HG02642 (cell line): ENCODE results near the gene ASIC3.
"Not testable (repeated sequence)": the region's sequence is repeated elsewhere in the genome, so short reads cannot be mapped to it uniquely, and the experiment has no call there.

Experiments used
- ATAC-seq: cut with Tn5 transposase; IDR thresholded peaks from one replicate; pipeline ENCODE4 v1.9.1; 2021; ENCODE audit warnings: mild to moderate bottlenecking; ENCODE audit not compliant: unreplicated experiment, poor library complexity

ASIC3 gene

DNA sequence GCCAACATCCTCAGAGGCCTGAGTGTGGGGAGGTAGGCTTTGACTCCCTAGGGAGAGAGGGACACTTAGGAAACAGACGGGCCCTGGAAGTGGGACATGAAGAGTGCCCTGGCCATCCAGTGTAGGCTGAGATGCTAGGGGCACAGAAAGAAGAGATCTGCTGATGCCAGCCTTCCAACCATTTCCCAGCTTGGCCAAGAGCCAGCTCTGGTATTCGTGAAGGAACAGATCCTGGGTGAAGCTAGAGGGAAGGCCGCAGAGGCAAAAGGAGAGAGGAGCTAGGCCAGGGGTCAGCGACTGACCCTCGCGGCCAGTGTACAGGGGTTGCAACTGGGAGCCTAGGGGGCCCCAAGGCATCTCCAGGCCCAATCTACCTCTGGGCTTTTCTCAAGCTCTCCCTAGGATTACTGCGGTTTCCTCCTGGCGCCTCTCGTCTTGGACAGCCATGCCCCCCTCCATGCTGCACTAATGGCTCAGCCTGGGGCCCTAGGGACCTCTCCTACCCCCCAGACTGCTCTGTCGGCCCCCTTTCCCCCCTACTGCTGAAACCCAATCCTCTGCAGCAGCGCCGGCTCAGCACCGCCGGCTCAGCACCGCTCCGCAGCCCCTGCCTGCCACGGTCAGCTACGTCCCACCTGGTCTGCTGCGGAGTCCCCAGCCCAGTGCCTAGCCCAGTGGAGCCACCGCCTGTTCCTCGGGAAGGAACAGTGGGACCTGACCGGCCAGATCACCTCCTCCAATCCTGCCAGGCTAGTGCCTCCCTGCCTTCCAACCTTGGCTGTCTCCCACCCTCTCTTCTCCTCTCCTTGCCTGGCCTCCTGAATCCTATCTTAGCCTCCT is at the start of gene ASIC3:
Gene ASIC3 (plus strand): TSS at position 556 of the 840 bp plus-strand sequence. CDS start 355 bp downstream, outside the sequence.
- ATAC-seq: no peak

DNA sequence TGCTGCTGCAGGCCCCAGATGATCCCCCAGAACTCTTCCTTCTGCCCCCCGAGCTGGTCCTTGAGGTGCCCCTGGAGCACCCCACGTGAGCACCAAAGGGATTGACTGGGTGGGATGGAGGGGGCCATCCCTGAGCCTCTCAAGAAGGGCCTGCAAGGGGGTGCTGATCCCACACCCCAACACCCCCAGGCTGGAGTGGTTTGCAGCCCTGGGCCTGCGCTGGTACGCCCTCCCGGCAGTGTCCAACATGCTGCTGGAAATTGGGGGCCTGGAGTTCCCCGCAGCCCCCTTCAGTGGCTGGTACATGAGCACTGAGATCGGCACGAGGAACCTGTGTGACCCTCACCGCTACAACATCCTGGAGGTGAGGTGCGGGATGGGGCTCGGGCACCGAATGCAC is 49.3 kb upstream of the ASIC3 start:
- ATAC-seq: no peak

DNA sequence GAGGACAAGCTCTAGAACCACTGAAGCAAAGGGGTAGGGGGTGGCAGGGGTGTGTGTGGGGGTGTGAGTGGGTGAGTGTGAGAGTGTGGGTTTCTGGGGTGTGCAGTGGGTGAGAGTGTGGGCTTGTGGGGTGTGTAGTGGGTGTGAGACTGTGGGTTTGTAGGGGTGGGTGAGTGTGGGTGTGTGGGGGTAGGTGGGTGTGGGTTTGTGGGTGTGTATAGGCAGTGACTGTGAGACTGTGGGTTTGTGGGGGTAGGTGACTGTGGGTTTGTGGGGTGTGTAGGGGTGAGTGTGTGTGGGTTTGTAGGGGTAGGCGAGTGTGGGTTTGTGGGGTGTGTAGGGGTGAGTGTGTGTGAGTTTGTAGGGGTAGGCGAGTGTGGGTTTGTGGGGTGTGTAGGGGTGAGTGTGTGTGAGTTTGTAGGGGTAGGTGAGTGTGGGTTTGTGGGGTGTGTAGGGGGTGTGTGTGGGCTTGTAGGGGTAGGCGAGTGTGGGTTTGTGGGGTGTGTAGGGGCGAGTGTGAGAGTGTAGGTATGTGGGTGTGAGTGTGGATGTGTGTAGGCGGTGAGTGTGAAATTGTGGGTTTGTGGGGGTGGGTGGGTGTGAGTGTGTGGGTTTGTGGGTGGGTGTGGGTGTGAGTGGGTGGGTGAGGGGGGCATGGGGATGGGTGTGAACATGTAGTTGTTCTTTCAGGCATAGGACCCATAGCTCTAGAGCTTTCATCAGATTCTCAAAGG is 48.7 kb upstream of the ASIC3 start:
- ATAC-seq: no peak

DNA sequence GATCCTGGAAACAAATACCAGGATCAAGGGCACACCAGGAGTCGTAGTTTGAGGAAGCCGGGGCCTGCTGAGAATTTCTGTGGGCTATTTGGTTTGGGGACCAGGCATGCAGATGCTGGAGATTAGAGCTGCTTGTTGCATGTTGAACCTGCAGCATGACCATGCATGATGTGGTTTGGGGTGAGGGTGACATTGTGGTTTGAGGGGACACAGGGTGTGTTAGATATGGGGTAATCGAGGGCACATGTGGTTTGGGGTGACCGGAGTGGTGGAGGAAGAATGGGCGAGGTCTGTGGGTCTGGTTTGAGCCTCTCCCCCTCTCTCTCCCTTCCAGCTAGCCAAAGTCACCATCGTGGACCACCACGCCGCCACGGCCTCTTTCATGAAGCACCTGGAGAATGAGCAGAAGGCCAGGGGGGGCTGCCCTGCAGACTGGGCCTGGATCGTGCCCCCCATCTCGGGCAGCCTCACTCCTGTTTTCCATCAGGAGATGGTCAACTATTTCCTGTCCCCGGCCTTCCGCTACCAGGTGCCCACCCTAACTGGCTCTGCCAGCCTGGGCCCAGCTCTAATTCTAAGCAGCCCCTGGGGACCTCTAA is 47.3 kb upstream of the ASIC3 start:
- no peak for ATAC-seq

DNA sequence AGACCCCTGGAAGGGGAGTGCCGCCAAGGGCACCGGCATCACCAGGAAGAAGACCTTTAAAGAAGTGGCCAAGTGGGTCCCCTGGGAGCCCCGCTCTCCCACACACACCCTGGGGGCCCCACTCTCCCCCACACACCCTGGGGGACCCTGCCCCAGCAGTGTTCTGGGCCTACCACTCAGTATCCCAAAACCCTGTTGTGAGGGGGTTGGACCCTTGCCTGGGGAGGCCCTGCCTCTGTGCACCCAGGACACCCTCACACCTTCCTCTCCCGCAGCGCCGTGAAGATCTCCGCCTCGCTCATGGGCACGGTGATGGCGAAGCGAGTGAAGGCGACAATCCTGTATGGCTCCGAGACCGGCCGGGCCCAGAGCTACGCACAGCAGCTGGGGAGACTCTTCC is 46.8 kb upstream of the ASIC3 start:
- ATAC-seq: no peak

DNA sequence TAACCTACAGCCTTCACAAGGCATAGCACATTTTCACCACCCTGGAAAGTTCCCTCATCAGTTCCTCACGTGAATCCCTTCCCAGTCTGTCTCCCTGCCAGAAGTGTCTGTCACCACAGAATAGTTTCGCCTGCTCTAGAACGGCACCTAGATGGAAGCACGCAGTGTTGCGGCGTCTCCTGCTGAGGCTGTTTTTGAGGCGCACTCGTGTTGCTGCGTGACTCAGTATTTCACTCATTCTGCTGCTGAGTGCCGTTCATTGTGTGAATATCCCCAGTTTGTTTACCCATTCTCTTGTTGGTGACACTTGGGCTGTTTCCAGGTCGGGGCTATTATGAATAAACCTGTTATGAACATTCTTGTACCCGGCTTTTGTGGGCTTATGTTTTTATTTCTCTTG is 44.8 kb upstream of the ASIC3 start:
- ATAC-seq: no peak

DNA sequence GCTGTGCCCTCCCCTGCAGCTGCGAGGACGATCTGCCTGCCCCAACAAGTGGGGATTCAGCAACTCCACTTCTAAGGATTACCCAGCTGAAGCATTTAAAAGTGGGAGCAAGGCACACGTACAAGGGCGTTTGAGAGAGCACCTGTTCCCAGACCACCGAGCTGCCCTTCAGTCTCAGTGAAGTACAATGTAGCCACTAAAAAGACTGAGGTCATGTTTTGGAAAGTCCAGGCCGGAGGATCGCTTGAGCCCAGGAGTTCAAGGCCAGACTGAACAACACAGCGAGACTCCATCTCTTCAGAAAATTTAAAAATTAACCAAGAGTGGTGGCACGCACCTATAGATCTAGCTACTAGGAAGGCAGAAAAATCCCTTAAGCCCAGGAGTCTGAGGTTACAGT is 42.8 kb upstream of the ASIC3 start:
- ATAC-seq: no peak

DNA sequence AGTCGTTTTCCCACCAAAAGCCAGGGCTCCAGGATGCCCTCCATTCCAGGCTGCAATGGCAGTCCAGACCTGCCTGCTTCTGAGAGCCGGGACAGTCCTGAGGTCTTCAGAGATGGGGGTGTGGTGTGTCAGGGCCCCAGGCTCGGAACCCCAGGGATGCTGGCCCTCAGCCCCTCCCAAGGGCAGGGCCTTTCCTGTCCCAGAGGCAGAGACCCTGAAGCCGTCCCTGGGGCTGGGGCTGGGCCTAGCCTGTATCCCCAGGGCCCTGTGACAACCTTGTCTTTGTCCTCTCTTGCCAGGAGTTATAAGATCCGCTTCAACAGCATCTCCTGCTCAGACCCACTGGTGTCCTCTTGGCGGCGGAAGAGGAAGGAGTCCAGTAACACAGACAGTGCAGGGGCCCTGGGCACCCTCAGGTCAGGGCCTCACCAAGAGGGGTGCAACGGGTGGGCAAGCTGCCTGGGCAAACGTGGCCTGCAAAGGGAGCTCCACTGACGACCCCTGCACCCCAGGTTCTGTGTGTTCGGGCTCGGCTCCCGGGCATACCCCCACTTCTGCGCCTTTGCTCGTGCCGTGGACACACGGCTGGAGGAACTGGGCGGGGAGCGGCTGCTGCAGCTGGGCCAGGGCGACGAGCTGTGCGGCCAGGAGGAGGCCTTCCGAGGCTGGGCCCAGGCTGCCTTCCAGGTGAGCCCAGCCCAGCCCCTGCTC is 41.6 kb upstream of the ASIC3 start:
- no peak for ATAC-seq

DNA sequence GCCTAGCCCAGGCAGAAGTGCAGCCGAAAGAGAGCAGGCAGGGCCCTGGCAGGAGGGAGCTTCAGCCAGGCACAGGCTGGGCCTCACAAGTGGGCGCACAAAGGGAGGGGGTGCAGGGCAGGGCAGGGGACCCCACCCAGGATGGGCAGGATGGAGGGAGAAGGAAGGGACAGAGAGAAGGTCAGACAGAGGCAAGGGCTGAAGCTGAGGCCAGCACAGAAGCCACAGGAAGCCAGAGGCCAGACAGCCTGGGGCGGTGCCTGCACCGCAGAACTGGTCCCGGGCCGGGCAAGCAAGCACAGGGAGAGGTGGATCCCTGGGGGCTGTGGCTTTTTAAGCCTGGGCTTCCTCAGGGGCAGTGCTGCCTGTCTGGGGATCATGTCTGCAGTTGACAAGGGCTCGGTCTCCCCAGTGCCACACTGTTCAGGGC is 40.8 kb upstream of the ASIC3 start:
- no peak for ATAC-seq

DNA sequence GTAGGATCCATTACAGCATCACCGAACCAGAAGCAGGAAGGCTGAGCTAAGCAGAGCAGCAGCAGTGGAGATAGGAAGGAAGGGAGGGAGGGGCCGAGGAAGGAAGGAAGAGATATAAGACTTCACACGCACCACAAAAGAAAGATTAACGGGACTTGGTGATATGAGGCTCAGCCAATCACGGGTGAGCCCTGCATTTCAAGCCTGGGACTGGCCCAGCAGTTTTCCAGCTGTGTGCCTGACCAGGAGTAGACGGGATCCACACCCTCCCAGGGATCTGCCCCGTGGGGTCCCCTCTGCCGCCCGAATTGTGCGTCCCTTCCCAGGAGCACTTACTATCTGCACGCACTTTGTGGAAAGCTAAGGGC is 40.2 kb upstream of the ASIC3 start:
- no peak for ATAC-seq

DNA sequence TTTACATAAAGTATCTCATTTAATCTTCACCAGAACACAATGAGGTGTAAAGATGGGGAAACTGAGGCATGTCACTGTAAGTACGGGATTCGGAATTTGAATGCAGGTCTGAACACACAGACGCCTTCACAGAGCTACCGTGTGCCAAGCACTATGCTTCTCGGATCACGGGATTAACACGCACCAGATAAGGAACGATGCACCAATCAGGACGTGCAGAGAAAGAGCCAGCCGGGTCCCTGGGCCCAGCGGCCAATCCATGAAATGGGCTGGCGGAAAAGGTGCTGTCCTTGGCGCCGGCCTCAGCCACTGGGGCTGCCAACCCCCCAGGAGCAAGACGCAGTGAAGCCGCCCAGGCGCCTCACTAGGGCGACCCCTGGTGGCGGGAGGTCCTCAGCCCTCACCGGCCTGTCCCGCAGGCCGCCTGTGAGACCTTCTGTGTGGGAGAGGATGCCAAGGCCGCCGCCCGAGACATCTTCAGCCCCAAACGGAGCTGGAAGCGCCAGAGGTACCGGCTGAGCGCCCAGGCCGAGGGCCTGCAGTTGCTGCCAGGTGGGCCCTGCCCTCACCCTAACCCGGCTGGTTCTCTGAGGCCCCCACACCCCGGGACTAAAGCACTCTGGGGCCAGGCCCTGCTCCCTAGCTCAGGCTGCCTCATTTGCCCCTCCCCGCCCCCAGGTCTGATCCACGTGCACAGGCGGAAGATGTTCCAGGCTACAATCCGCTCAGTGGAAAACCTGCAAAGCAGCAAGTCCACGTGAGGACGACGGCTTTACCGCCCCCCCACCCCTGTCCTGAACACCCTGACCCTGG is 39.6 kb upstream of the ASIC3 start:
- ATAC-seq: peak; percentile 83

DNA sequence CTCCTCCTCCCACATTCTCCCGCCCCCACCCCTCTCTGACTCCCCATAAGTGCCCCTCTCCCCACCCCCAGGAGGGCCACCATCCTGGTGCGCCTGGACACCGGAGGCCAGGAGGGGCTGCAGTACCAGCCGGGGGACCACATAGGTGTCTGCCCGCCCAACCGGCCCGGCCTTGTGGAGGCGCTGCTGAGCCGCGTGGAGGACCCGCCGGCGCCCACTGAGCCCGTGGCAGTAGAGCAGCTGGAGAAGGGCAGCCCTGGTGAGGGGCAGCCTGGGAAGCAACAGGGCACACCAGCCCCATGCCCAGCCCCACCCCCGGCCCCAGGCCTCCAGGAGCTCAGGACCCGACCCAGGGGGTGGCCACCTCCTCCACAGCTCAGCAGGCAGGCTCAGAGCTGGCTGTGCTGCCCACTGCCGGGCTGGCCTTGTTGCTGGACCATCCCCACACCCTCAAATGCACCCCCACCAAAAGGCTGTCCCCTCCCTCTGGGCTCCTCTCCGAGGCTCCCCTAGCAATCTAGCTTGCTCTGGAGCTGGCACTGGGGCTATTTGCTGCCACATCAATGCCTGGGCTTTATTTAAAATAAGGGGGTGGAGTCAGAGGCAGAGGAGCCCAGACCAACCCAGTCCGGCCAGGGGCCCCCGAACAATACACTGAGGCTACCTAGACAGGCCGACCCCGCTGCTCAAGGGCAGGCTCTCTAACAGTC is 38.8 kb upstream of the ASIC3 start:
- no peak for ATAC-seq

DNA sequence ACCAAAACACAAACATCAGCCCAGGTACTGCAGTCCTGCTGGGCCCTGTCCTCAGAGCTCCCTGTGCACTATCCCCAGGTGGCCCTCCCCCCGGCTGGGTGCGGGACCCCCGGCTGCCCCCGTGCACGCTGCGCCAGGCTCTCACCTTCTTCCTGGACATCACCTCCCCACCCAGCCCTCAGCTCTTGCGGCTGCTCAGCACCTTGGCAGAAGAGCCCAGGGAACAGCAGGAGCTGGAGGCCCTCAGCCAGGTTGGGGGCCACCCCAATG is 38.4 kb upstream of the ASIC3 start:
- ATAC-seq: no peak

DNA sequence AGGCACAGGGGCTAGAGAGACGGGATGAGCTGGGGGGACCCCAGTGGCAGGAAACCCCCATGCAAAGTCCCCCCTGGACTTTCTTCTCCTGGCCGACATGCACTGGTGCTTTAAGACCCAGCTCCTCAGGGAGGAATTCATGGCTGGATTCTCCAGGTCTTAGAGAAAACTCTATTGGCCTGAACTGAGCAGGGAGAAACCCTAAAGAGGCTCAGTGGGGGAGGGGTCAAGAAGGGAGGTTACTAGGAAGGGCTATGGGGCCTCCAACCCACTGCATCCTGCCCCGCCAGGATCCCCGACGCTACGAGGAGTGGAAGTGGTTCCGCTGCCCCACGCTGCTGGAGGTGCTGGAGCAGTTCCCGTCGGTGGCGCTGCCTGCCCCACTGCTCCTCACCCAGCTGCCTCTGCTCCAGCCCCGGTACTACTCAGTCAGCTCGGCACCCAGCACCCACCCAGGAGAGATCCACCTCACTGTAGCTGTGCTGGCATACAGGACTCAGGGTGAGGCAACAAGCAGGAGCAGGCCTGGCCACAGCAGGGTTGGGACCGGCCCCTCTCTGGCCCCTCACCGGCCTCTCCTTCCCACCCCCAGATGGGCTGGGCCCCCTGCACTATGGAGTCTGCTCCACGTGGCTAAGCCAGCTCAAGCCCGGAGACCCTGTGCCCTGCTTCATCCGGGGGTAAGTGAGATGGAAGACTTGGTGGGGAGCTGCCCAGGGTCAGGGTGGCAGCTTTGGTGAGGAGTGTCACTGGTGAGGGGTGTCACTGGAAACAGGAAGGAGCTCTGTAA is 37.8 kb upstream of the ASIC3 start:
- ATAC-seq: no peak

DNA sequence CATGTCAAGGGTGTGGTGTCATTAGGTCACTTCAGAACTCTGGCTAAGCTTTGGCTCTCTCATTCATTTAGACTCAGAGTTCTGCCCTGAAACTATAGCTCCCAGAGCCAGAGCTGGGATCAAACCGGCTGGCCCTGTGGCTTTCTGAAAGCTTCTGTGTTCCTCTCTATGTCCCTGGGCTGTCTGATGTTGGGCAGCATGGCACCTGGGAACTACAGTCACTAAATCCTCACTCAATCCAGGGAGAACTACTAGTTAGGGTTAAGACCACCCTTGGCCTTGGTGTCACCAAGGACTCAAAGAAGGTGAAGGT is 37.3 kb upstream of the ASIC3 start:
- ATAC-seq: no peak

DNA sequence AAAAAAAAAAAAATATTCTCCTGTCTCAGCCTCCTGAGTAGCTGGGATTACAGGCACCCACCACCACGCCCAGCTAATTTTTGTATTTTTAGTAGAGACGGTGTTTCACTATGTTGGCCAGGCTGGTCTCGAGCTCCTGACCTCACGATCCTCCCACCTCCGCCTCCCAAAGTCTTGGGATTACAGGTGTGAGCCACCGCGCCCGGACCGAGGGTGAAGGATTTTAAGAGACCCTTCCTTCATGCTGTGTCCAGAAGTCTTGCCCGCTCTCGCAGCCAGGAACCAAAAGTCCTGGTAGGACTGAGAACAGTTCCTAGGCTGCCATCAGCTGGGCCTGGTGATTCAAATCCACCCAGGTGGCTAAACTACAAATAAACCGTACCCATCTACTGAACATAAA is 36.7 kb upstream of the ASIC3 start:
- ATAC-seq: not testable (repeated sequence)

DNA sequence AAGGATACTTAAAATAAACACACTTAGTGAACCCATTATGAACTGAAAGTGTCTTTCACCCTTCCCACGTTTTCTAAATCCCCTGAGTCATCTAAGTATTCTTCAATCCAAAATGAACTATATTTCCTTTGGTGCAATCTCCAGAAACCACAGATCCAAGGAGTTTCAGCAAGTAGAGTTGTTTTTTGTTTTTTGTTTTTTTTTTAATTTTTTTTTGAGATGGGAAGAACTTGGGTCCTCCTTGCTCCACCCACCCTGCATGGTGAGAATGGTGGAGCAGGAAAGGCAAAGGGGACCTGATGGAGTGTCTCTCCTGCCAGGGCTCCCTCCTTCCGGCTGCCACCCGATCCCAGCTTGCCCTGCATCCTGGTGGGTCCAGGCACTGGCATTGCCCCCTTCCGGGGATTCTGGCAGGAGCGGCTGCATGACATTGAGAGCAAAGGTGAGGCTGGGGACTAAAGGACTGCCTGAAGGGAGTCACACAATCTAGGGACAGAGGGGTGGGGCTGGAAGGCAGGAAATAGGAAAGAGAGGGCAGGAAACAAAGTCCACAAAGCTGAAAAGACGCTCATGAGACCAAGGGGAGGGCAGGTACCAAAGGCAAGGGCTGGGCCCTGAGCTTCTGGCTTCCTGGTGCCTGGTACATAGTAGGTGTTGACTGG is 36.2 kb upstream of the ASIC3 start:
- ATAC-seq: no peak

DNA sequence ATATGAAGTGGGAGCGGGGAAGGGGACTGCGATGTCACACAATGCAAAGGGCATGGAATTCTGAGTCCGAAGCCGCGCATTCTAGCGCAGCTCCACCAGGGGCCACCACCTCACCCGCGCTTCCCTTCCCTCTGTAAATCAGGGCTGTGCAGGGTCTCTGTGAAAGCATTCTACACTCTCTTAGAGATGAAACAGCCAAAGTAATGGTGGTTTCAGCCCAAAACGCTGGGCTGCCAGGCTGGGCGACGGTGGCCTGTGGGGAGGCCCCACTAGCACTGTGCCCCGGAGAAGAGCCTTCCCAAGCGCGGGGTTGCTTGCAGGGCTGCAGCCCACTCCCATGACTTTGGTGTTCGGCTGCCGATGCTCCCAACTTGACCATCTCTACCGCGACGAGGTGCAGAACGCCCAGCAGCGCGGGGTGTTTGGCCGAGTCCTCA is 35.4 kb upstream of the ASIC3 start:
- ATAC-seq: no peak
